GM18507 (cell line): ENCODE results near the gene PNLIPRP2.

Experiments used
- DNase-seq: peaks from one replicate; pipeline ENCODE4 v3.0.0; 2011; ENCODE audit warnings: low read depth; ENCODE audit not compliant: insufficient read length; ENCODE audit errors: extremely low spot score
- FAIRE-seq: peaks from 2 replicates; lab custom pipeline; 2011; peaks lifted over from hg19 to GRCh38; lab: Jason Lieb, UNC

PNLIPRP2 gene

GRCh38 chr10:116620423-116621400 is at the start of gene PNLIPRP2:
PNLIPRP2 (plus strand) TSS chr10:116620953.
- DNase-seq (no peak), FAIRE-seq (no peak)

DNA sequence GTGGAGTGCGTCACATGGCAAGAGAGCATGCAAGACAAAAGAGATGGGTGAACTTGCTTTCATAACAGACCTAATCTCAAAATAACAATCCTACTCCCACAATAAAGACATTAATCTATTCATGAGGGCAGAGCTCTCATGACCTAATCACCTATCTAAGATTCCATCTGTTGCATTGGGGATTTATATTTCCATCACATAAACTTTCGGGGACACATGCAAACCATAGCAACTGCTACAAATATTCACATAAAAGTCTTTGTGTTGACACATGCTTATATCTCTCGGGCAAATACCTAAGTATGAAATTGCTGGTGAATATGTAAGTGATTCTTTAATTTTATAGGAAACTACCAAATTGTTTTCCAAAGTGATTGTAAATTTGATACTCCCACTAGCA is 46.0 kb upstream of the PNLIPRP2 start:
- no peak for FAIRE-seq
- no peak for DNase-seq

- DNase-seq (no peak), FAIRE-seq (no peak)
Observed at GRCh38 chr10:116587878-116588591, 32.7 kb upstream of the PNLIPRP2 start.

DNA sequence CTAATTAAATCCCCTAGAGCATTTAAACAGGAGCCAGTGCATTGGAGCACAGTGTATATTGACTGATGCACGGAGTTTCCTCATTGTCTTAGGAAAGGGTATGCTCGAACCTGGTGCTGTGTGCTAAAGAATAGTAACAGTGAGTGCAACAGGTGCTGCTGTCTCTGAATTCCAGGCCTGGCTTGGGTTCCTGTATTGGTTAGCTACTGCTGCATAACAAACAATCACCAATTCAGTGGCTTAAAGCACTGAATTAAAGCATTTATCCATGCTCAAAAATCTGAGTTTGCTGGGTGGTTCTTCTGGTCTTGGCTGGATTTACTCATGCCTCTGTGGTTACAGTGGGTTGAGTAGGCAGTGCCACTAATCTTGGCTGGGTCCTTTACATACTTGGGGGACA is 31.8 kb upstream of the PNLIPRP2 start:
- no peak for FAIRE-seq
- DNase-seq: no peak

GRCh38 chr10:116589926-116590325 is 30.8 kb upstream of the PNLIPRP2 start:
- FAIRE-seq (no peak), DNase-seq (no peak)

DNA sequence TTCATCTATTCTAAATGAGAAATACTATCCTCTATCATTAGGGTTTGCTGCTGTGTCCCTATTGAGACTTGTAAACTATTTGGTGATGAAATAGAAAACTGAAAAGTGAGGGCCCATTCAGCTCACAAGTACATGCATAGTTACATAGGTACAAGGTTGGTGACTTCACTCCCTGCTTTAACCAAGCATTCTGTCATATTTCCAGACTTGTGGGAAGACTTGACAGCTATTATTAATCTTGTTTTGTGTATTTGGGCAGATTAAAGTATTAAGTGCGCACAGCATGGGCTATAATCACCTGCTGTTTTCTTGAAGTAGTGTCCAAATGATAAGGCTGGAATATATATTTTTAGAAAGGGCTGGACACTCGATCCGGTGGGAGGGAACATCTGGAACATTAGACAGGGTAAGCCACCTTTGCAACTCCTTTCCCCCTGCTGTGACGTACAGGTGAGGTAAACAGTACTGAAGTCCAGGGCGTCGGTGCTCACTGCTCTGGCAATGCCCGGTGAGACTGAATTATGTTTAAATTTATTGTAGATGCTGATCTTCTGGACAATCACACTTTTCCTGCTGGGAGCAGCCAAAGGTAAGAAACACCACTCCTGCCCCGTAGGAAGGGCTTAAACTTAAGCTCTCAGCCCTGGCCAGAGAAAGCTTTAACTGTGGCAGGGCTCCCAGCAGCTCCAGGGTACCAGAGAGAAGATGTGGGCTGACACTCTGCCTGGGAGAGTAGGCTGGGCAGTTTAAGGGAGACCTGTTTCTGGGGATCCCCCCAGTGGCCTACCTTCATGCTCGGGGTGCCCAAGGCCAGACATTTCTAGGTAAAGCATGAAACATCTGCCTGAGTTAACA is 29.9 kb upstream of the PNLIPRP2 start, which contains the start of gene PNLIPRP1:
Gene PNLIPRP1, plus strand, starts transcription at position 370 of the 855 bp plus-strand sequence. Its CDS starts 171 bp downstream, at position 541.
- FAIRE-seq: no peak

GRCh38 chr10:116593139-116593740 is 27.5 kb upstream of the PNLIPRP2 start:
- no peak for FAIRE-seq
- DNase-seq: no peak

More for the DNA sequence above, 29.9 kb upstream of the PNLIPRP2 start, which contains the start of gene PNLIPRP1:
- no peak for DNase-seq

DNA sequence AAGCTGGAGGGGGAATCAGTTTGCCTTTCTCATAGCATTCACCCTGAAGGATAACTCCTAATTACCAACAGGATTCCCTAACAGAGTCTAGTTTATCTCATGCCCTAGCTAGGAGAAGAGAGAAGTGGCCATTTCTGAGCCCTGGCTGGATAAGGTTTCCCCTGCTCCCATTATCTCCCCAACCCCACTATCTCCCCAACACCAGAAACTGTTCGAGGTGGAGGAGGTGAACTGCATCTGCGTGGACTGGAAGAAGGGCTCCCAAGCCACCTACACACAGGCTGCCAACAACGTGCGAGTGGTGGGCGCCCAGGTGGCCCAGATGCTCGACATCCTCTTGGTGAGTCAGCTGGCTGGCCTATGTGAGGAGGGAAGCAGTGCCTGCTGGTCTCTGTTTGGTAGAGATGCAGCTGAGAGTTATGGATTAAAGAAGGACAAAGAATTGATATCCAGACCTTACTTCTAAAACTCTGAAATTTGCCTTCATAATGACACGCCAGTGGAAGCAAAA is 26.2 kb upstream of the PNLIPRP2 start:
- DNase-seq: no peak
- FAIRE-seq: no peak

DNA sequence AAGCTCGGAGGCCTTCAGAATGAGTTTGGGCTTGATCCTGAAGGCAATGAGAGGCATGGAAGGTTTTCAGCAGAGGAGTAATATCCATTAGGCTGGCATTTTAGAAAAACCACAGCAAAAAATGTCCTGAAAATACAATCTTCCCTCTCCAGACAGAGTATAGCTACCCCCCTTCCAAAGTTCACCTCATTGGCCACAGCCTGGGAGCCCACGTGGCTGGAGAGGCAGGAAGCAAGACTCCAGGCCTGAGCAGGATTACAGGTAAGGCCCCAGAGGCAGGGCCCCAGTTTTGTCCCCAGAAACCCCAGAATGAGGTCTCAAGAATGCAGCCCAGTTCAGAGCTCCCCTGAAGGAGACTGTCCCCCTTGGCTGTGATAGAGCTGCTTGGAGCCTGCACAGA is 24.7 kb upstream of the PNLIPRP2 start:
- FAIRE-seq (no peak), DNase-seq (no peak)

GRCh38 chr10:116597543-116597942 is 23.2 kb upstream of the PNLIPRP2 start:
- DNase-seq: no peak
- FAIRE-seq: no peak

- FAIRE-seq (no peak), DNase-seq (no peak)
Observed at GRCh38 chr10:116598329-116598728, 22.4 kb upstream of the PNLIPRP2 start.

DNA sequence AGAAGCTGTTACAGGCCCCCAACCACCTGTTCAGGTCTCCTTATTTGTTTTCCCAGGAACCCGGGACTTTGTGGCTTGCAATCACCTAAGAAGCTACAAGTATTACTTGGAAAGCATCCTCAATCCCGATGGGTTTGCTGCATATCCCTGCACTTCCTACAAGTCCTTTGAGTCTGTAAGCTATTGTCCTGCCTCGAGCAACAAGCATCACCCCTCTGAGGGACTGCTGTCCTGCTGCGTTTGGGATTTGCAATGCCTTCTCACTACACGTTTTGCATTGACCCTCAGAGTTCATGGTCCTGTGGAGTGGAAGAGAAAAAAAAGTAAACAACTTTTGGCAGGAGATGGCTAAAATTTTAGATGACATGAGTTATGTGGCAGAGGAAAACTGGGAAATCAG is 20.8 kb upstream of the PNLIPRP2 start:
- no peak for FAIRE-seq
- no peak for DNase-seq

DNA sequence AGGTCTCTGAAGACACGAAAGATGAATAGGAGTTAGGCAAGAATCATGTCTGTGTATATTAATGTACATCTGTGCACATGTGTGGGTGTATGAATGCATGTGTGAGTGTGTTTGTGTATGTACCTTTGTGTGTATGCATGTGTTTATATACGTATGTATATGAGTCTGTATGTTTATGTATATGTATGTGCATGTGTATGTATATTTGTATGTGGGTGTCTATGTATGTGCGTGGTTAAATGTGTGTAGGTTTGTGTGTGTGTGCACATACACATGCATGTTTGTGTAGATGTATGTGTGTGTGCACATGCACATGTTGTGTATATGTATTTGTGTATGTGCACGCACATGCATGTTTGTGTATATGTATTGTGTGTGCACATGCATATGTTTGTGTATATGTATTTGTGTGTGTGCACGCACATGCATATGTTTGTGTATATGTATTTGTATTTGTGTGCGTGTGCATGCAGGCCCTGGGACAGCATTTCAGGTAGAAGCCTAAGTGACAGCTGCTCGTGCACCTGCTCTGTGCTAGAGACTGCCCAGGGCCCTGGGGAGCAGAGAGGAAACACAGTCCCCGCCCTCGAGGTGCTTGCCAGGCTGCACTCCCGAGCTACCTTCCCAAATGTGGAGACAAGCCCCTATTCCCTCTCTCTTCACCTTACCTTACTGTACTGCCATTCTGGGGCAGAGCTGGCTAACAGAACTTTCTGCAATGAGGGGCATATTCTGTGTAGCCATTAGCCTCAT is 17.9 kb upstream of the PNLIPRP2 start:
- FAIRE-seq: no peak
- no peak for DNase-seq

DNA sequence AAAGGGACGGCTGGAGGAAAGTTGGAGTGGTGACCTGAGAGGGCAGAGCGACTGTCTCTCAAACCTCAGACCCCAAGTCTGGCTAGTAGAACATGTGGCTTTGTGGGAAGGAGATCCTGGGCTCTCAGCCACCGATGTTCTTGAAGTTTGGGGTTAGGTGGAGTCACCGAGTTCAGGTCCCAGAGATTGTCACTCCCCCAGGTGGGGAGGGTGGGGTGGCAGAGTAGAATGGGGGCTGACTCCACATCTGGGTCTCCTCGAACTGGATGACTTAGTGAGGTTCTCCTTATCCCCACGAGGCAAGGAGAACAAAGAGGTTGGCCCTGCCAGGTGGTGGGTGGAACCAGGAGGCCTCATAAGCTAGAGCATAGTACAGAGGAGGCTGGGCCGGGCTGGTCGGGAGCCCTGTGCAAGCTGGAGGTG is 14.7 kb upstream of the PNLIPRP2 start:
- no peak for DNase-seq
- no peak for FAIRE-seq

DNA sequence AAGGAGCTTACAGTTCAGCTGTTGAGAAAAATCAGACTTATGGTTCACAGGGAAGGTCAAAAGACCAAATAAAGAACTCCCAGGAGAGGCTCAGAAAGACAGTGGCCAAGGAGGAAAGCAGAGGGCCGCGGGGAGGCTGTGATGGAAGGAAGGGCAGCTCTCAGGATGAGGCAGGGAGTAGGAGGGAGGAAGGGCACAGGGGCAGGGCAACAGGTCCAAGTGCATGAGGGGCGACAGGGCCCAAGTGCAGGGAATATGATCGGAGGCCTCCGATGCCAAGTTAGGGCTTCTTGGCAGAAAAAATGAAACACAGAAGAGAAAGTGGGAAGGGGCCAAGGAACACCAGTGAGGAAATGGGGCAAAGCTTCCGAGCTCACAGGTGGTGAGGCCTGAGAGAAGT is 13.4 kb upstream of the PNLIPRP2 start:
- FAIRE-seq: no peak

DNA sequence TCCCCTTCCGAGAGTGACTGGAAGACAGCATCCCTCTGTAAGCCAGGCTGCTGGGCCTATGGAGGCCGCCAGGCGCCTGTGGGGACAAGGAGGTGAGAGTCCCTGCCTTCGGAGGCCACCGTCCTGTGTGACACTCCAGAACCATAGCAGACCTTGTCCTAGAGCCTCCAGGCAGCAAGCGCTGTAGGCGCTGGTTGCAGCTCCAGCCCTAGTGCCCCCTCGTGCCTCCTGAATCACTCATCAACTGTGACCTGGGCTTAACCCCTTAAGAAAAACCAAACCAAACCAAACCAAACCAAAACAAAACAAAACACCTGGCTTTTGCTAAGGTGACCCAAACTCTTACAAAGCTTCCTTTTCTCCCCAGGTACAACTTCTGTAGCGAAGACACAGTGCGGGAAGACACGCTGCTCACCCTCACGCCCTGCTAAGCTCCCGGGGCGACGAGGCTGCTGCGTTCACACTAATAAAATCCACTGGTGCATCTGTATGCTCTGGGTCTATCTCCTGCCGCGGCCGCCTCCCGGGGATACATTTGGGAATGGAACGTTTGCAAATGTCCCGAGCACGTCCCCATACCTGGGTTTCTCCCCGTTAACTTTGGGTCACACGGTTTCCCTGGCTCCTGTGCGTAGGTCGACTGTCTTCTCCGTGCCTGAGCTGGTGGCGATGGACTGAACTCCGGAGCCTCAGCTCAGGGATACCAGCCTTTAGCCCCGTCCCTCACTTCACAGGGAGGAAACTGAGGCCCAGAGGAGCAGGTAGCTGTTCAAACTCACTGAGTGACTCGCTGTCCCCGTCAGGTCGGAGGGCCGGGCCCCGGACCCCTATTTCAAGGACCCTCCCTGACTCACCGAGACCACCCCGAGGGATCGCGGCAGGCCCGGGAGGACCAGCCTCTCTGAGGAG is 11.8 kb upstream of the PNLIPRP2 start:
- FAIRE-seq (no peak), DNase-seq (no peak)

More for the DNA sequence above, 13.4 kb upstream of the PNLIPRP2 start:
- DNase-seq: no peak

GRCh38 chr10:116610443-116611152 is 10.2 kb upstream of the PNLIPRP2 start:
- DNase-seq: no peak
- no peak for FAIRE-seq
